Measurements from ENCODE around the gene G6PC3.

Gene G6PC3

GRCh38 chr17:44076716-44077594 lies 6.4 kb downstream of the G6PC3 start:
- no peaks in the 10 kb centered on the region for H3K27me3 ChIP-seq (ENCODE audit: control insufficient read depth, insufficient read depth, low read length)
- H3K4me1 ChIP-seq (ENCODE audit: control insufficient read depth, low read depth, low read length): peaks cover 1% of the 10 kb centered on the region
- no peaks in the 10 kb centered on the region for H3K9me3 ChIP-seq (ENCODE audit: control insufficient read depth, low read depth, low read length)
- peaks cover 35% of the 10 kb centered on the region for H3K36me3 ChIP-seq (ENCODE audit: control insufficient read depth, low read depth, low read length)
- no peak overlapping the region for H3K4me3 ChIP-seq (ENCODE audit: low read length)
- H3K27ac ChIP-seq (ENCODE audit: low read length): no peak overlapping the region
- H3K9ac ChIP-seq (ENCODE audit: low read length): no peak overlapping the region

GRCh38 chr17:44077595-44077909 lies 7.0 kb downstream of the G6PC3 start:
- Histone ChIP-seq H3K4me1 (ENCODE audit: control insufficient read depth, low read depth, low read length) (no peaks in the 10 kb centered on the region), H3K9ac (ENCODE audit: low read length) (no peak overlapping the region), H3K4me3 (ENCODE audit: low read length) (no peak overlapping the region), H3K9me3 (ENCODE audit: control insufficient read depth, low read depth, low read length) (no peaks in the 10 kb centered on the region), H3K27ac (ENCODE audit: low read length) (no peak overlapping the region), H3K36me3 (ENCODE audit: control insufficient read depth, low read depth, low read length) (peaks cover 39% of the 10 kb centered on the region), H3K27me3 (ENCODE audit: control insufficient read depth, insufficient read depth, low read length) (no peaks in the 10 kb centered on the region)

- Histone ChIP-seq H3K4me3 (ENCODE audit: low read length) (no peak overlapping the region), H3K36me3 (ENCODE audit: control insufficient read depth, low read depth, low read length) (peaks cover 39% of the 10 kb centered on the region), H3K27ac (ENCODE audit: low read length) (no peak overlapping the region), H3K4me1 (ENCODE audit: control insufficient read depth, low read depth, low read length) (no peaks in the 10 kb centered on the region), H3K9me3 (ENCODE audit: control insufficient read depth, low read depth, low read length) (no peaks in the 10 kb centered on the region), H3K27me3 (ENCODE audit: control insufficient read depth, insufficient read depth, low read length) (no peaks in the 10 kb centered on the region), H3K9ac (ENCODE audit: low read length) (no peak overlapping the region)
Observed at GRCh38 chr17:44078412-44078811, 7.9 kb downstream of the G6PC3 start.

GRCh38 chr17:44079877-44080821 lies 9.6 kb downstream of the G6PC3 start:
- no peak overlapping the region for H3K9ac ChIP-seq (ENCODE audit: low read length)
- H3K27ac ChIP-seq (ENCODE audit: low read length): no peak overlapping the region
- H3K4me1 ChIP-seq (ENCODE audit: control insufficient read depth, low read depth, low read length): peaks cover 7% of the 10 kb centered on the region
- no peaks in the 10 kb centered on the region for H3K9me3 ChIP-seq (ENCODE audit: control insufficient read depth, low read depth, low read length)
- H3K36me3 ChIP-seq (ENCODE audit: control insufficient read depth, low read depth, low read length): peaks cover 29% of the 10 kb centered on the region
- no peaks in the 10 kb centered on the region for H3K27me3 ChIP-seq (ENCODE audit: control insufficient read depth, insufficient read depth, low read length)
- no peak overlapping the region for H3K4me3 ChIP-seq (ENCODE audit: low read length)

GRCh38 chr17:44081681-44082080 lies 11.1 kb downstream of the G6PC3 start:
- Histone ChIP-seq H3K4me3 (ENCODE audit: low read length) (no peak overlapping the region), H3K9me3 (ENCODE audit: control insufficient read depth, low read depth, low read length) (no peaks in the 10 kb centered on the region), H3K9ac (ENCODE audit: low read length) (no peak overlapping the region), H3K4me1 (ENCODE audit: control insufficient read depth, low read depth, low read length) (peaks cover 10% of the 10 kb centered on the region), H3K36me3 (ENCODE audit: control insufficient read depth, low read depth, low read length) (peaks cover 16% of the 10 kb centered on the region), H3K27me3 (ENCODE audit: control insufficient read depth, insufficient read depth, low read length) (no peaks in the 10 kb centered on the region), H3K27ac (ENCODE audit: low read length) (no peak overlapping the region)

- H3K4me3 ChIP-seq (ENCODE audit: low read length): no peak overlapping the region
- peaks cover 15% of the 10 kb centered on the region for H3K4me1 ChIP-seq (ENCODE audit: control insufficient read depth, low read depth, low read length)
- H3K36me3 ChIP-seq (ENCODE audit: control insufficient read depth, low read depth, low read length): peaks cover 14% of the 10 kb centered on the region
- no peak overlapping the region for H3K9ac ChIP-seq (ENCODE audit: low read length)
- H3K27me3 ChIP-seq (ENCODE audit: control insufficient read depth, insufficient read depth, low read length): no peaks in the 10 kb centered on the region
- H3K27ac ChIP-seq (ENCODE audit: low read length): no peak overlapping the region
- no peaks in the 10 kb centered on the region for H3K9me3 ChIP-seq (ENCODE audit: control insufficient read depth, low read depth, low read length)
Observed at GRCh38 chr17:44082256-44082927, 11.9 kb downstream of the G6PC3 start.

- no peak overlapping the region for H3K9ac ChIP-seq (ENCODE audit: low read length)
- H3K36me3 ChIP-seq (ENCODE audit: control insufficient read depth, low read depth, low read length): peaks cover 14% of the 10 kb centered on the region
- H3K4me3 ChIP-seq (ENCODE audit: low read length): no peak overlapping the region
- no peaks in the 10 kb centered on the region for H3K27me3 ChIP-seq (ENCODE audit: control insufficient read depth, insufficient read depth, low read length)
- no peak overlapping the region for H3K27ac ChIP-seq (ENCODE audit: low read length)
- H3K9me3 ChIP-seq (ENCODE audit: control insufficient read depth, low read depth, low read length): no peaks in the 10 kb centered on the region
- H3K4me1 ChIP-seq (ENCODE audit: control insufficient read depth, low read depth, low read length): peaks cover 17% of the 10 kb centered on the region
Observed at GRCh38 chr17:44083250-44083849, 12.8 kb downstream of the G6PC3 start.

- no peaks in the 10 kb centered on the region for H3K9me3 ChIP-seq (ENCODE audit: control insufficient read depth, low read depth, low read length)
- no peak overlapping the region for H3K27ac ChIP-seq (ENCODE audit: low read length)
- H3K27me3 ChIP-seq (ENCODE audit: control insufficient read depth, insufficient read depth, low read length): no peaks in the 10 kb centered on the region
- H3K4me3 ChIP-seq (ENCODE audit: low read length): no peak overlapping the region
- H3K36me3 ChIP-seq (ENCODE audit: control insufficient read depth, low read depth, low read length): peaks cover 8% of the 10 kb centered on the region
- H3K4me1 ChIP-seq (ENCODE audit: control insufficient read depth, low read depth, low read length): peaks cover 17% of the 10 kb centered on the region
- H3K9ac ChIP-seq (ENCODE audit: low read length): no peak overlapping the region
Observed at GRCh38 chr17:44084131-44084538, 13.6 kb downstream of the G6PC3 start.

- Histone ChIP-seq H3K4me3 (ENCODE audit: low read length) (no peak overlapping the region), H3K27me3 (ENCODE audit: control insufficient read depth, insufficient read depth, low read length) (no peaks in the 10 kb centered on the region), H3K9ac (ENCODE audit: low read length) (no peak overlapping the region), H3K36me3 (ENCODE audit: control insufficient read depth, low read depth, low read length) (peaks cover 8% of the 10 kb centered on the region), H3K4me1 (ENCODE audit: control insufficient read depth, low read depth, low read length) (peaks cover 17% of the 10 kb centered on the region), H3K9me3 (ENCODE audit: control insufficient read depth, low read depth, low read length) (no peaks in the 10 kb centered on the region), H3K27ac (ENCODE audit: low read length) (no peak overlapping the region)
Observed at GRCh38 chr17:44084921-44085320, 14.4 kb downstream of the G6PC3 start.

GRCh38 chr17:44085908-44086307 lies 15.4 kb downstream of the G6PC3 start:
- Histone ChIP-seq H3K27me3 (ENCODE audit: control insufficient read depth, insufficient read depth, low read length) (no peaks in the 10 kb centered on the region), H3K4me1 (ENCODE audit: control insufficient read depth, low read depth, low read length) (peaks cover 17% of the 10 kb centered on the region), H3K36me3 (ENCODE audit: control insufficient read depth, low read depth, low read length) (peaks cover 6% of the 10 kb centered on the region), H3K9me3 (ENCODE audit: control insufficient read depth, low read depth, low read length) (no peaks in the 10 kb centered on the region), H3K9ac (ENCODE audit: low read length) (no peak overlapping the region), H3K27ac (ENCODE audit: low read length) (no peak overlapping the region), H3K4me3 (ENCODE audit: low read length) (no peak overlapping the region)
